ENCODE measurements around the gene ESX1.
"Not testable (repeated sequence)": the region's sequence is repeated elsewhere in the genome, so short reads cannot be mapped to it uniquely, and the experiment has no call there.

ESX1 gene

DNA sequence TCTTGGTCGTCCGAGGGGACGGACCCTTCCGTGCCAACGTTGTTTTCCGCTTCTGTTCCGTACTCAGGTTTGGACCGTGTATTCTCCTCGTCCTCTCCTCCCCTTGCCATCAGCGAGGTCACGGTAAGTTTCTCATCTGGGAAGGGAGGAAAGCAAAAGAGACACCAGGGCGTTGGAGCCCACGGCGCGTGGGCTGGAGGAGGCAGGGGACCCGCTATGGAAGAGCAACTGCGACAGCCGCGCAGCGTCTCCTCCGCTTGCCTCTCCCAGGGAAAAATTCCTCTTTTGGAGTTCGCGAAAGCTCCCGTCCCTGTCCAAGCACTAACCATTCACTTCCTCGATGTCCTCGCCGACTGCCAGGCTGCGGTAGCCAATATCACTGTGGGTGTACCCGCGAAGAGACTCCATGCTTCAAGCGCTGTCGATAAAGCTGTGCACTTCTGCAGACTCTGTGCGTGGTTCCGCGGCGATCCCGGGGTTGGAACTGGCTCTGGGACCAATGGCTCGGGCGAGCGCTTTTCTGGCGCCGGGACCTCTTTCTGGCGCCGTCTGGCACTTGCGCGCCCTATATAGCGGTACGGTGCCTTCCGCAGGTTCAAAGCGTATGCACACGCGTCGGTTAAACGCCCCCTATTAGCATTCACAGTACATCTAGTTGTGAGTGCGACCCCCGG is at the start of gene ESX1:
TSS of gene ESX1 (minus strand) at position 492 of the 674 bp plus-strand sequence. CDS start at position 408, 84 bp downstream.
- peak; percentile 36 for DNase-seq (ENCODE audit: low spot score)

DNA sequence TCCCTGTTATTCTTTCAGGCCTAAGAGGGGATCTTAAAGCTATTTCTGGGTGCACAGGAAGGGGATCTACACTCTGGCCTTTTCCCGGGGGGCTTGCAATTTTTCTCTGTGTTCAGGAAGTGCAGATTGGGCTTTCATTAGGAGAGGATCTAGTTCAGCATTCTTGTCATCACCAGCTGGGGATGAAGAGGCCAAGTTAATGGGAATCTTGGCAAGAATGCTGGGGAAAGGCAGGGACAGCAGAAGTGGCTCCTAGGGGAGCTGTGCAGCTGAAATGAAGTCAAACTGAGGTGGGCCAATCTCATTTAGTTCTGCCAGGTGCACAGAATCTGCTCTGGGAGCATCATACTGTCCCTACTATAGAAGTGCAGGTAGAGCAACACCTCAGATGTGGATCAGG is 40.9 kb upstream of the ESX1 start:
- no peak for DNase-seq (ENCODE audit: low spot score)

DNA sequence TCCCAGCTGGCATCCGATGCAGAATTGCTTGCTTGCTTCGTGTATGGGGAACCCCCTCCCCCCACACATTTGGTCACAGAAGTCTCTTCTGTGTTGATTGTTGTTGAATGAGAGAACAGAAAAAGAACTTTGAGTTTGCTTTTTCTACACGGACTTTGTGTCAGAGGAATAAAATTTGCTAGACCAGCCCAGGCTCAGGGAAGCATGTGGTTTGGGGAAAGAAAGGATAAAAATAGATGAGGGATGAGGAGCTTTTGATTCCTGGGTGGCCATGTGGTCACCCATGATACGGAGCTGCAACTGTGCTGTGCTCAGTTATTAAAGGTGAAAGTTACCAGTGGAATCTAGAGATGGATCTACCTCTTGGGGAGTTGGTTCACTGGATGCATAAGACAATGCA is 34.2 kb upstream of the ESX1 start:
- no peak for DNase-seq (ENCODE audit: low spot score)

- no peak for DNase-seq (ENCODE audit: low spot score)
Observed at GRCh38 chrX:104288269-104288668, 33.5 kb upstream of the ESX1 start.

DNA sequence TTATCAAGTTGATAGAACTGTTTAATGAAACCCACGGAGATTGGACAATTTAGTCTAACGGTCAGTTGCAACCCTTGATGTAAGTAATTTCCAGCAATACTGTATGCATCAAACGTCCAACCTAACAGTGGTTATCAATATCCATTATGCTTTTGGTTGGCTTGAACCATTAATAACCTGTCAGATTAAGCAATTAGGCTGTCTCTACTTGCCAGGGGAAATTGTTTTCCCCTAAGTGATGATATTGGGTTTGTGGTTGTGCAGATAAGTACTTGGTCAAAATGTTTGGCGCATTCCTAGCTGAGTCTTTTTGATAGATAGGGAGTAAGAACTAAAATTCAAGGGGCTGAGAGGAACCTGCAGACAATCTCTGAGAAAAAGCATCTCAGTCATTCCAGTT is 30.5 kb upstream of the ESX1 start:
- DNase-seq (ENCODE audit: low spot score), result no peak

- DNase-seq (ENCODE audit: low spot score), result no peak
Observed at GRCh38 chrX:104284507-104284906, 29.8 kb upstream of the ESX1 start.

DNA sequence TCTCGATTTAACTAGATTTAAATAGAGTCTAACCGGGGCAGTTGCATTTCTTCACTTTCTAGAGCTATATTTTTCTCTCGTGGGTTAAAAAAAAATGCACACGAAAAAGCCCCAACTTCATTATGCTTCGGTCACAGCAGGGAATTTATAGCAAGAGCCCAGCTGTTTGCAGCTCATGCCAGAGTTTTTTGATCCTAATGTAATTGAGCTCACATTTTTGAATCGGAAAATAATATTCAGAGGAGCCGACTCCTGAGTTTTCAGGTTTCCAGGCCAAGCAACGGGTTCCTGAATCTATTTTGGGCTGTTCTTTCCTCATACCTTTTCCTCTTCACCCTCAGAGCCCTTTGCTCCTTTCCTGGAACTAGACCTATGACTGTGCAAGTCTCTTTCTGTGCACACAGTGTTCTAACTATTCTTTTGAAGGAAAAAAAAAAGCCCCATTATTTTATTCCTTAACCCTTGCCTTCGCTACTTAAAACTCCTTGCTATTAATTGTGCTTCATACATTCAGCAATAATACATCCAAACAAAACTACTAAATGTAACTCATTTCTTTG is 27.5 kb upstream of the ESX1 start:
- no peak for DNase-seq (ENCODE audit: low spot score)

- DNase-seq (ENCODE audit: low spot score), result no peak
Observed at GRCh38 chrX:104281564-104281963, 26.8 kb upstream of the ESX1 start.

- DNase-seq (ENCODE audit: low spot score), result no peak
Observed at GRCh38 chrX:104280609-104281008, 25.9 kb upstream of the ESX1 start.

GRCh38 chrX:104270916-104271512 is 16.3 kb upstream of the ESX1 start:
- peak; percentile 47 for DNase-seq (ENCODE audit: low spot score)

DNA sequence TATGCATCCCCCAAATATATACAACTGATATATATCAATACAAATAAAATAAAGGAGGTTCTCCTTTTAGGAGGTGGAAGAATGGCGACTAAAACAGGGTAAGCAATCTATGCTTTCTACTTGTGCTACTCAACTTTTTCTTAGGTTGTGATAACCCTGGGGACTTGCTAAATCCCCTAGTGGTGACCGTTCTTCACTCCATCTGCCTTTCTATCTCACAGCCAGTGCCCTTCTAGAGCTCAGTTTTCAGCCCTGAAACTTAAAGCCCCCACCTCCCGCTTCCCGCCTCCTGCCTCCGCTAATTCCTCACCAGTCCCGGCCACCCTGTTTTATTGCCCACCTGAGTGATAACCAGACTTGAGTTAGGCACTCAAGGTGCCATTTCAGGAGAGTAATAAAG is 15.5 kb upstream of the ESX1 start:
- no peak for DNase-seq (ENCODE audit: low spot score)

GRCh38 chrX:104255465-104255864 is 732 bp upstream of the ESX1 start:
- no peak for DNase-seq (ENCODE audit: low spot score)

GRCh38 chrX:104253567-104254441 is 929 bp downstream of the ESX1 start:
- peak; percentile 48 for DNase-seq (ENCODE audit: low spot score)

DNA sequence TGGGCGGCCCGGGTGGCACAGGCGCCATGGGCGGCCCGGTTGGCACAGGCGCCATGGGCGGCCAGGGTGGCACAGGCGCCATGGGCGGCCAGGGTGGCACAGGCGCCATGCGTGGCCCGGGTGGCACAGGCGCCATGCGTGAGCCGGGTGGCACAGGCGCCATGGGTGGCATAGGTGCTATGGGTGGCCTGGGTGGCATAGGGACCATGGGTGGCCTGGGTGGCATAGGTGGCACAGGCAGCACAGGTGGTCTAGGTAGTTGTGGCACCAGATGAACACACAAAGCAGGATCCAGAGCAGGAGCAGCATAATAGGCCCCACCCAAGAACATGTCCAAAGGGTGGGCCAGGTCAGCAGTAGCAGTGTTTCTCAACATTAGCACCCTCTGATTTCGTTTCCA is 4.3 kb downstream of the ESX1 start:
- no peak for DNase-seq (ENCODE audit: low spot score)

GRCh38 chrX:104230060-104230459 is 24.7 kb downstream of the ESX1 start:
- not testable (repeated sequence) for DNase-seq (ENCODE audit: low spot score)

- no peak for DNase-seq (ENCODE audit: low spot score)
Observed at GRCh38 chrX:104211187-104211586, 43.5 kb downstream of the ESX1 start.

GRCh38 chrX:104205548-104205947 is 49.2 kb downstream of the ESX1 start:
- DNase-seq (ENCODE audit: low spot score), result no peak

Measured in D341Med (cell line).